A549 (cell line): Measurements from ENCODE around the gene AGRN. TPM values are rescaled to one million over a fixed set of nuclear protein-coding genes. Genes with fewer than 3 reads are reported as not detected.
A peak's percentile ranks its signal among the peaks of the same experiment; 100 is the strongest.

Source experiments
- ATAC-seq, 2 experiments: fragments of 200-7000 bp in 1 of 2; fragments of >200 bp in 1 of 2; cut with Nextera tagmentation in 1 of 2; cut with Tn5 transposase in 1 of 2; 3 replicates each; pipeline versions ENCODE4 v1.8.0 to v1.9.1; 2018 to 2020; ENCODE audit warnings: mild to moderate bottlenecking in 1 of 2, moderate library complexity in 1 of 2
- CTCF ChIA-PET: fragments of 300-600 bp; sonication (Branson Sonifier 250); formaldehyde crosslinking; extraction: SDS; loops from one replicate; lab custom pipeline; 2021; ENCODE audit warnings: antibody characterized with exemption, inconsistent platforms; lab: Yijun Ruan, JAX
- POLR2A ChIA-PET: fragments of 350-600 bp; formaldehyde crosslinking; extraction: SDS; loops from one replicate; lab custom pipeline; 2021; ENCODE audit warnings: antibody characterized with exemption, inconsistent platforms; lab: Yijun Ruan, JAX
- DNase-seq, 2 experiments: peaks; one replicate each; pipeline versions ENCODE4 v3.0.0 to v3.0.0-alpha.2; 2011 to 2016; ENCODE audit warnings: low read depth in 1 of 2, low spot score in 1 of 2
- FAIRE-seq: peaks from 2 replicates; lab custom pipeline; 2011; peaks lifted over from hg19 to GRCh38; lab: Jason Lieb, UNC
- H3K27ac ChIP-seq, 2 experiments: fragments of >200 bp; sonication (Bioruptor Twin); formaldehyde crosslinking; 3 replicates each; pipeline ENCODE4 v1.5.1; 2016 to 2017
- H3K4me1 ChIP-seq: fragments of >200 bp; sonication (Bioruptor Twin); formaldehyde crosslinking; 3 replicates; pipeline ENCODE4 v1.6.1; 2016
- H3K4me2 ChIP-seq: fragments of >200 bp; sonication (Bioruptor Twin); formaldehyde crosslinking; 3 replicates; pipeline ENCODE4 v1.6.1; 2016
- H3K4me3 ChIP-seq: fragments of >200 bp; sonication (Bioruptor Twin); formaldehyde crosslinking; 3 replicates; pipeline ENCODE4 v1.5.1; 2016
- H3K9me3 ChIP-seq: fragments of >200 bp; sonication (Bioruptor Twin); formaldehyde crosslinking; 3 replicates; pipeline ENCODE4 v1.6.1; 2016
- ATOH8 ChIP-seq: fragments of 250-450 bp; sonication (Bioruptor Pico); IDR thresholded peaks from 2 replicates; pipeline ENCODE4 v1.5.0; 2020; ENCODE audit warnings: low read depth, mild to moderate bottlenecking, moderate library complexity
- BHLHE40 ChIP-seq: IDR thresholded peaks from 2 replicates; pipeline ENCODE4 v1.6.1; 2012; ENCODE audit warnings: low read depth, low read length, inconsistent platforms
- CBX2 ChIP-seq: fragments of 200-600 bp; sonication (generic); IDR thresholded peaks from 2 replicates; pipeline ENCODE4 v1.6.1; 2016; ENCODE audit warnings: low read depth, mild to moderate bottlenecking, borderline replicate concordance
- CHD2 ChIP-seq: fragments of 150-350 bp; IDR thresholded peaks from 2 replicates; pipeline ENCODE4 v1.6.1; 2014; ENCODE audit warnings: low read length; ENCODE audit not compliant: partially characterized antibody
- CTCF ChIP-seq: fragments of >200 bp; sonication (Bioruptor Twin); formaldehyde crosslinking; IDR thresholded peaks from 3 replicates; pipeline ENCODE4 v1.5.1; 2016
- EHF ChIP-seq: fragments of 250-450 bp; sonication (Bioruptor Pico); IDR thresholded peaks from 2 replicates; pipeline ENCODE4 v1.5.0; 2020; ENCODE audit warnings: mild to moderate bottlenecking
- ESRRA ChIP-seq: fragments of 150-350 bp; IDR thresholded peaks from 2 replicates; pipeline ENCODE4 v1.6.1; 2014; ENCODE audit warnings: mild to moderate bottlenecking, low read length, borderline replicate concordance
- FOXS1 ChIP-seq: fragments of 250-450 bp; sonication (Bioruptor Pico); IDR thresholded peaks from 2 replicates; pipeline ENCODE4 v1.5.0; 2020; ENCODE audit warnings: mild to moderate bottlenecking, moderate library complexity
- HDAC2 ChIP-seq: fragments of 200-600 bp; sonication (generic); IDR thresholded peaks from 2 replicates; pipeline ENCODE4 v1.6.1; 2016
- HES2 ChIP-seq: fragments of >200 bp; sonication (Bioruptor Twin); formaldehyde crosslinking; IDR thresholded peaks from 2 replicates; pipeline ENCODE4 v1.6.1; 2016
- JUNB ChIP-seq: fragments of >200 bp; sonication (Bioruptor Twin); formaldehyde crosslinking; IDR thresholded peaks from 2 replicates; pipeline ENCODE4 v1.6.1; 2016
- KDM1A ChIP-seq: fragments of 200-600 bp; sonication (generic); IDR thresholded peaks from 2 replicates; pipeline ENCODE4 v1.6.1; 2016; ENCODE audit warnings: low read depth, mild to moderate bottlenecking
- KDM5A ChIP-seq: fragments of 200-600 bp; sonication (generic); IDR thresholded peaks from 2 replicates; pipeline ENCODE4 v1.6.1; 2016; ENCODE audit warnings: antibody characterized with exemption, mild to moderate bottlenecking
- MAFK ChIP-seq: fragments of 450-650 bp; IDR thresholded peaks from 2 replicates; pipeline ENCODE4 v1.6.1; 2014; ENCODE audit not compliant: partially characterized antibody
- MAX ChIP-seq: IDR thresholded peaks from 2 replicates; pipeline ENCODE4 v1.6.1; 2012
- POLR2A ChIP-seq: IDR thresholded peaks from 2 replicates; pipeline ENCODE4 v1.6.1; 2012; ENCODE audit warnings: mild to moderate bottlenecking, low read length
- RNF2 ChIP-seq: fragments of 200-600 bp; sonication (generic); IDR thresholded peaks from 2 replicates; pipeline ENCODE4 v1.6.1; 2016; ENCODE audit warnings: low read depth, mild to moderate bottlenecking, antibody characterized with exemption, moderate library complexity, borderline replicate concordance
- ZFP36 ChIP-seq: fragments of 450-650 bp; IDR thresholded peaks from 2 replicates; pipeline ENCODE4 v1.6.1; 2014; ENCODE audit warnings: borderline replicate concordance; ENCODE audit not compliant: partially characterized antibody
- WGBS: methylation state at CpG from one replicate; pipeline ENCODE4 v1.1.6; 2017; ENCODE audit errors: missing lambda C conversion rate; 5-methylcytosine and 5-hydroxymethylcytosine counted together
- polyA plus RNA-seq, 4 experiments: library from polyadenylated mRNA; depleted of rRNA in 3 of 4; stranded (reverse); fragments of >200 nt; fragmentation: RNase III in 1 of 4; extraction: RNeasy Plus Mini Kit Qiagen cat#74134 plus additional on column Dnase treatment in 1 of 4; gene quantifications; 2 replicates in 3 of 4; 3 replicates in 1 of 4; pipeline ENCODE4 v1.2.3, GENCODE V29; 2011 to 2017

The AGRN gene
- polyA plus RNA-seq, 2 of the 4 experiments (the other 2 are of a cell fraction): 23.9 to 90.9 TPM

GRCh38 chr1:1073743-1074587 lies 54.0 kb downstream of the AGRN start, which contains the start of gene RNF223:
TSS of gene RNF223 (minus strand) at chr1:1074306. CDS start at chr1:1072566, 1,740 bp downstream.
- Histone ChIP-seq H3K9me3 (no peaks in the 10 kb centered on the region), H3K27ac (peak within 1 kb of the TSS in 1 of 2 experiments; percentile 63; a peak in 3 of 6 replicates), H3K4me2 (peak within 1 kb of the TSS; percentile 19; the same call in 1 of the 3 replicates), H3K4me3 (no peak within 1 kb of the TSS), H3K4me1 (peaks cover 28% of the 10 kb centered on the region)
- ChIA-PET CTCF (interaction anchor here (1.0 to 2.0 kb wide), 4 partner anchors 10 to 58 kb away, joined by 4 to 7 read pairs (median 5); no protein-coding TSS in a partner anchor), POLR2A (no interaction called here)
- FAIRE-seq: no peak
- 56% methylated on average over 8 of the region's 35 CpGs for WGBS
- peak; percentile 15 to 21; a peak in 4 of 6 replicates for ATAC-seq
- DNase-seq: no peak
- TF ChIP-seq HDAC2 (no peak), KDM5A (no peak), ATOH8 (CRISPR knock-in tag) (no peak), CHD2 (no peak), EHF (CRISPR knock-in tag) (no peak), ESRRA (no peak), MAX (no peak), HES2 (no peak), ZFP36 (no peak), CTCF (no peak), KDM1A (no peak), JUNB (no peak), MAFK (no peak)

GRCh38 chr1:1074631-1075147 lies 54.8 kb downstream of the AGRN start:
- no peak for TF ChIP-seq CBX2
- no peak for TF ChIP-seq ATOH8 (CRISPR knock-in tag)
- no peak for TF ChIP-seq POLR2A
- TF ChIP-seq ZFP36: no peak
- TF ChIP-seq FOXS1: no peak
- TF ChIP-seq RNF2: no peak
- no peak for TF ChIP-seq BHLHE40
- Histone ChIP-seq H3K9me3 (no peaks in the 10 kb centered on the region), H3K27ac (peak overlapping the region in 1 of 2 experiments; percentile 63; a peak in 3 of 6 replicates), H3K4me1 (peaks cover 26% of the 10 kb centered on the region), H3K4me3 (no peak overlapping the region), H3K4me2 (no peak overlapping the region)
- 92% methylated on average over 11 of the region's 14 CpGs for WGBS
- no peak for FAIRE-seq
- POLR2A ChIA-PET: no interaction called here
- no peak for DNase-seq
- no peak for ATAC-seq
- CTCF ChIA-PET: interaction anchor here (1.2 to 1.5 kb wide), 2 partner anchors 11 to 48 kb away, joined by 4 to 7 read pairs; no protein-coding TSS in a partner anchor
